Right lobe of liver (tissue), 4 donors: ENCODE measurements around the gene SEZ6L.

Experiments
- POLR2A ChIP-seq: fragments of 450-650 bp; IDR thresholded peaks from one replicate; pipeline ENCODE4 v1.6.1; 2017; ENCODE audit warnings: antibody characterized with exemption, mild to moderate bottlenecking
- TF ChIP-seq, protein P1 (sequence below), 4 donors: fragments of 200-600 bp in 3 of 4; fragments of 450-650 bp in 1 of 4; IDR thresholded peaks; one replicate each; pipeline versions ENCODE4 v1.5.1 to v1.8.0; 2016 to 2022; ENCODE audit warnings: antibody characterized with exemption in 4 of 4, mild to moderate bottlenecking in 2 of 4
- donor health status: DM: no; HTN: no; CAD: no.
- donor health status: DM: no; HTN: no; CAD: no.
- donor health status: DM: no; HTN: yes; CAD: no.

- TF ChIP-seq, protein P1, sequence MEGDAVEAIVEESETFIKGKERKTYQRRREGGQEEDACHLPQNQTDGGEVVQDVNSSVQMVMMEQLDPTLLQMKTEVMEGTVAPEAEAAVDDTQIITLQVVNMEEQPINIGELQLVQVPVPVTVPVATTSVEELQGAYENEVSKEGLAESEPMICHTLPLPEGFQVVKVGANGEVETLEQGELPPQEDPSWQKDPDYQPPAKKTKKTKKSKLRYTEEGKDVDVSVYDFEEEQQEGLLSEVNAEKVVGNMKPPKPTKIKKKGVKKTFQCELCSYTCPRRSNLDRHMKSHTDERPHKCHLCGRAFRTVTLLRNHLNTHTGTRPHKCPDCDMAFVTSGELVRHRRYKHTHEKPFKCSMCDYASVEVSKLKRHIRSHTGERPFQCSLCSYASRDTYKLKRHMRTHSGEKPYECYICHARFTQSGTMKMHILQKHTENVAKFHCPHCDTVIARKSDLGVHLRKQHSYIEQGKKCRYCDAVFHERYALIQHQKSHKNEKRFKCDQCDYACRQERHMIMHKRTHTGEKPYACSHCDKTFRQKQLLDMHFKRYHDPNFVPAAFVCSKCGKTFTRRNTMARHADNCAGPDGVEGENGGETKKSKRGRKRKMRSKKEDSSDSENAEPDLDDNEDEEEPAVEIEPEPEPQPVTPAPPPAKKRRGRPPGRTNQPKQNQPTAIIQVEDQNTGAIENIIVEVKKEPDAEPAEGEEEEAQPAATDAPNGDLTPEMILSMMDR (IDR thresholded peaks at IDR 0.05): no peak
- TF ChIP-seq POLR2A: no peak
Observed at GRCh38 chr22:26210334-26210733, 41.1 kb downstream of the SEZ6L start.
